Superior temporal gyrus (tissue), 1 donor: ENCODE results near the gene ENC1.

Experiments used
- DNase-seq: peaks from one replicate; pipeline ENCODE4 v3.0.0-alpha.2; 2016; ENCODE audit errors: extremely low spot score

ENC1 gene

GRCh38 chr5:74631081-74631953, 9.2 kb downstream of the ENC1 start:
- no peak for DNase-seq

DNA sequence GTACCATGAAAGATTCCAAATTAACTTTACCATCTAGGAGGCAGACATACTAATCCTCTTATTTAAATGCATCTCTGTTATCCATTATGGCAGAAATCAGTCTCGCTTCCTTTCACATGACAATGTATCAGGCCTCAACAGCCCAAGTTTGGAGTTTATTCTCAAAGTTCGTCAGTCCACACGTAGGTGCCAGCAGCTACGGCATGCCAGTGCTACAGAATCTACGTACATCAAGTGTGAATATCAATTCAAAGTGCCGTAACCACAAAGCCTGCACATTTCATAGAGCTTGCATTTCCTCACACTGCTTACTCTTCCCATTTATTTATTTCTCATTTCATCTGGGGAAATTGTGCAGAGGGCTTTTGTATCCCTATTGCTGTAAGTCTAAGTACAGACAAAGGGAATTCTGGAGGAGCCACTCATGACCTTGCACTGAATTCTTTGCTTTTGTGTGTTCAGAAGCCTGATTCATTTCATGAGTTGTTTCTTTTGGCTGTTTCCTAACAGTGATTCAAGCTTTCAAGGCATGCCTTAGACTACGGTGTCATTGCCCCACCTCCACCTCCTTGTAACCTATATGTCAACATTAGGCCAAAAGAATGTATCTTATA, 10.0 kb downstream of the ENC1 start:
- DNase-seq, result no peak

GRCh38 chr5:74629326-74629725, 11.2 kb downstream of the ENC1 start:
- no peak for DNase-seq

GRCh38 chr5:74628359-74628758, 12.2 kb downstream of the ENC1 start:
- no peak for DNase-seq

DNA sequence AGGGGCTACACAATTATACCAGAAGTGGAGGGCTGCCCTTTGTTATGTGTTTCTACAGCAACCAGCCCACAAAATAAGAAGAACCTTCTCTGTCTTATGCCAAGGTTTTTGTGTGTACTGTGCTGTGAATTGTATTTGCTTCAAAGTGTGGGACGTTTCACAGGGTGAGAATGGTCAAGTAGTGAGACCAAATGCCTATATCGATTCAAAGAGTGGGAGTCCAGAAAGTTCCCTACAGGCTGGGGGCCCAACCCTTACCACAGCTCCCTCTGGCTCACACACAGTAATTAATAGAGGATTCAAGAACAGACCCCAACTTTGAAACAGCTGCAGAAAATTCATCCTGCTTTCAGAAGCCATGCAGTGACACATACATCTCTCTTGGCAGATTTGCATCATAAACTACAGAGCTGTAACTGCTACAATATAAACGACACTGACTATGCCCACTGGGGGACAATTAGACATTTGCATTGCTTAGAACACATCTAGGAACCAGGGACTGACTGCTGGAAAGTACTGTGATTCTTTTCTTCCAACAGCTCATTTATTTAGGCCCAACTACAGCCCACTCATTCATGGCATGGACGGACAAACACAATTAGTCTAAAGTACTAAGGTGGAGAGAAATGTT, 12.8 kb downstream of the ENC1 start:
- no peak for DNase-seq

- no peak for DNase-seq
Observed at GRCh38 chr5:74626386-74627222, 13.9 kb downstream of the ENC1 start.

DNA sequence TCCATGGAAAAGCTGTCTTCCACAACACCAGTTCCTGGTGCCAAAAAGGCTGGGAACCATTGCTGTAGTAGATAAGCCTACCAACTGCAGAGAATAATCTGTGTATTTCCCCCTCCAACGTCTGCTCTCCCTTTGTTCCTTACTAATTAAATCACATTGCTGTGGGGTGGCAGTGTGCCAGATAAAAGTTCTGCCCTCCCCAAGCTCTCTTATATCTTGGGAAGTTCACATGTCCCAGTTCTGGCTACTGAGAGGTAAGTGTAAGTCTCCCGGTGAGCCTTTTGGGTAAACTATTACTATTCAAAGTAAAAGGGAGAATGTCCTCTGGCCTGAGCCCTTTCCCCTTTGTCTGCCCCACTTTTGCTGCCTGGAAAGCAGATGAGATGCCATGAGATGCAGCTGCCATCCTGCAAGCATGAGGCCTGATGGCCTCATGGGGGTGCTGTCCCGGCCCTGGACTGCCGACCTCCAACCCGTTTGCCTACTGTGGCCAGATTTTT, 14.7 kb downstream of the ENC1 start:
- DNase-seq, result no peak

GRCh38 chr5:74624931-74625505, 15.5 kb downstream of the ENC1 start:
- no peak for DNase-seq

DNA sequence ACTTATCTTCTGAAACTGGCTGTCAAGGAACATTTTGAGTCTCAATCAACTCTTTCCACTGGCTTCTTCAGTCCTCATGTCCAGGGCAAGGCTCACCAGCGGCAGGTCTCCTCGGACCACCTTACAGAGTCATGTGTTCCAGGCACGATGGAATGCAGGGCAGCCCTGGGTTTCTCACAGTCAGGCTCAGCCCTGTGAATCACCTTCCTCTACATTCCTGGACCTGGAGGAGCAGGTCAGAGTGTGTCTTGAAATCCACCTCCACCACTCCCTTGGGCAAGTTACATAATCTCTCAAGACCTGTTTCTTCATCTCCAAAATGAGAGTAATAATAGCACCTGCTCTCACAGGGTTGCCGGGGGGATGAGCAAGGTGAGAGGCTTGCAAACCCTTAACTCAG, 16.0 kb downstream of the ENC1 start:
- no peak for DNase-seq

DNA sequence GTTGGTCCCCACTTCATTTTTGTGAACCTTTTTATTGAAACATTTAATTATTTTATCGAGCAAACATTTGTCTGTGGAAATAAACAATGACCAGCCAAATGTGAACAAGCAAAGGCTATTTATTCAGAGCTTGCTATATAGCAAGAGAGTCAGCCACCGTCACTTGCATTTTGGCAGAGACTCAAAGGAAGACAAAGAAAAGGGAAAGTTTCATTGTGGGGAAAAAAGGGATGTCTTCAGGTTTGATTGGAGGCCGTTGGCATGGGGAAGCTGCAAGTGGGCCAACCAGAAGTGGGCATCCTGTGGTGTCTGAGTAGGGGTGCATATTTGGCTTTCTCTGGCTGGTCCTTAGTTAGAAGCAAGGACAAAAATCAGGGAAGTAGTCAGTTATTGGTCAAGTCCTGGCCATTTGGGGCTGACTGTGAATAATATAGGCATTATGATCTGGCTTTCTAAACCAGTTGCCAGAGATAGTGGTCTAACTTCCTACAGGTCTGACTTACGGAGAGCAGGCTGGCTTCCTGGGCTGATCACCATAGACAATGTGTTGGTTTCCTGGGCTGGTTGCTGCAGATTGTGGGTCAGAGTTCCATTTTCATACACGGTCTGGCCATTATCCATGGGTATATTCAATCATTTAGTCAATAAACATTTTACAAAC, 16.6 kb downstream of the ENC1 start:
- DNase-seq, result no peak

DNA sequence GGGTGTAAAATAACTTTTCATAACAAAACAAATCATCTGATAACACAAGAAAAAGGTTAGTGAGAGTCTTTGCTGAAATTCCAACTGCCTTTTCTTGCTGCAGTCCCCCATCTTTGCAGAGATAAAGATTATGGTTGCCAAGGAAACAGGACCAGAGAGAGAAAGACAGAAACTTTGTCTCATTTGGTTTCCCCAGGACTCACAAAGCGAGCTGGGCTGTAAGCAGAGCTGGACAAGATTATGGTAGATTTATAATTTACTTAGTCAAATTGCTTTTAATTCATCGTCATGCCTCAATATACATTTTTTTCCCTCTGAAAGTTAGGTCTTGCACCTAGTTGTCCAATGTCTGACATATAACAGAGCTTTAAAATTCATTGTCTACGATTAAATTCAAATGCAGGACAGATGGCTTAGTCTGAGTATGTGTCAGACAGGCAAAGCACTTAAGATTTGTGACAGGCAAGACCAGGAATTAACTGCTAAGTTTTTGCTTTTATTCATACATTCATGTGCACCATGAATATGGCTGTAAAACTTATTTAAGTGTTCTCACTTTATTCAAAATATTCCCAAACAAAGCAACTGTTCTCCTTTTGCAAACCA, 17.4 kb downstream of the ENC1 start:
- no peak for DNase-seq

DNA sequence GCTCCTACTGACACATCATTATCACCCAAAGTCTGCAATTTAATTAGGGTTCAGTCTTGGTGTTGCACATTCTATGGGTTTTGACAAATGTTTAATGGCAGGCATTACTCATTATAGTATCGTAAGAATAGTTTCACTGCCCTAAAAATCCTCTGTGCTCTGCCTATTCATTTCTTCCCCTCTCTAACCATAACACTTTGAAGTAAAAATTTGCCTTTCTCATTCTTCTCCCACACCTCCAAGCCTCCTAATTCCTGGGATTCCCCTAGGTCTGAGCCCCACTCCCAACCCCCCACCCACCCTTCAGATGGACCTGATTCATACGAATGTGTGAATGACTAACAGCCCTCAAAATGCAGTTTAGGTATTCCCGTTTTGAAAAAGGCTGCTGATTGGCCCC, 18.4 kb downstream of the ENC1 start:
- DNase-seq, result no peak

GRCh38 chr5:74621492-74621891, 19.0 kb downstream of the ENC1 start:
- DNase-seq, result no peak

DNA sequence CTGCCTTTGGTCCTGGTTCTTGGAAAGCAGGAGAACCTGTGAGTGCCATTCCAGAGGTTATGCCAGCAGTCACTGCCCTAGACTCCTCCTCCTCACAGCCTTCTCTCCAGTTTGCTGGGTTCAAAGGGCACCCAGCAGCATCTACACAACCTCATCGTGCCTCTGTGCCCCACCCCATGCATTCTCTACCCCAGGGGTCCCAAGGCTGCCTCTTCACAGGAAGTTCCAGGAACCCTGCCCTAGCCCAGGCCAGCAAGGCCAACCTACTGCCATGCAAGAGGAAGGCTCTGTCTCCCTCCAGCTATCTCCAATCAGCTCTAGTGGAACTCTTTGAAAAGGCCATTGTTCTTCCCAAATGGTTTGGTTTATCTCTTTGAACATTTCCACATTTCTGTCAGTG, 21.2 kb downstream of the ENC1 start:
- DNase-seq, result no peak

- DNase-seq, result no peak
Observed at GRCh38 chr5:74618106-74618505, 22.4 kb downstream of the ENC1 start.

- no peak for DNase-seq
Observed at GRCh38 chr5:74617202-74617601, 23.3 kb downstream of the ENC1 start.

GRCh38 chr5:74616236-74617146, 24.0 kb downstream of the ENC1 start:
- no peak for DNase-seq

DNA sequence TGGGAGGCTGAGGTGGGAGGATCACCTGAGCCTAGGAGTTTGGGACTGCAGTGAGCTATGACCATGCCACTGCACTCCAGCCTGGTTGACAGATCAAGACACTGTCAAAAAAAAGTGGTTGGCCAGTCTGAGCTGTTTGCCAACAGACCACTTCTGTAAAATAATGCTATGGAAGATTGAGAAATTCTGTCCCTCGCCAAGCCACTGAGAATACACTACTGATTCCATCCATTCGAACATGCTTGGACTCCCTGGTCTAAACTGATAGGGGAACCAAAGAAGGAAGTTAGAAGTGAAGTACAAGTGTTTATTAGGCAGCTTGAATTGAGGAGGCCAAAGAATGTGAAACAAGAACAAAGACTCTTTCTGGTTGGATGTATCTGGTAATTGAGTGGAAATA, 27.2 kb downstream of the ENC1 start:
- no peak for DNase-seq

- no peak for DNase-seq
Observed at GRCh38 chr5:74612045-74612444, 28.5 kb downstream of the ENC1 start.
